ENCODE results near the gene IRF4.
A peak's percentile ranks its signal among the peaks of the same experiment; 100 is the strongest.
"Not testable (repeated sequence)": the region's sequence is repeated elsewhere in the genome, so short reads cannot be mapped to it uniquely, and the experiment has no call there.

IRF4 gene

GRCh38 chr6:422433-423054 lies 31.0 kb downstream of the IRF4 start:
- DNase-seq (ENCODE audit: low spot score) = peak; percentile 94

DNA sequence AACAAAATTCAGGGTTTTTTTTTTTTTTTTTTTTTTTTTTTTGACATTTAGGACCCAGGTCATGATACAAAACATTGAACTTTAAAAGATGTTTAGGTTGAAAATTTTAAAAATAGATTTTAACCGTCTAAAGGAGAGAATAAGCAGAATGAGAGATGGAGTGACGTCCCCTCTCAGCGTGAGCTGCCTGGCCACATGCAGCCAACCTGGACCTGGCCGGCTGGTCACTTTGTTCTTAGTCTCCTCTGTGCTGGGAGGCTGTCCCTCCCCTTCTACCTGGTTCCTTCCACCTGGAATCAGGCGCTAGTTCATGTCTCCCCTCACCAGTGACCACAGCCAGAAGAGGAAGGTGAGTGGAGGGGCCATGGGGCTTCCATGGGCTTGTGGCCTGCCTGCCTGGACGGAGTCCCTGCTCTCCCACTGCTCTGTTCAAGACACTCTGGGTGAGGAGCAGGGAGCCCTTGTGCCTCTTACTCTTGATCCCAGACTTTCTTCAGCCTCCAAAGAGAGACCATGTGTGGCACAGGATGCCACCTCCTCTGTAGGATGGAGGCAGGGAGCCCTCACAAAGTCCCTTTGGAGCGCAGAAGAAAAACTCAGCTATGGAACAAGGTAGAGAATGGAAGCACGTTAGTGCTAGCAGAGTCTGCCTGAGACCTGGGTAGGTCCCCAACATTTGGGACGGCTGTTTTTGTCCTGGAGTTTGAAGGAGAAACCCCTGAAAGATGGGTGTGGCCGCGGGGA lies 31.7 kb downstream of the IRF4 start:
- DNase-seq (ENCODE audit: low spot score) = no peak

- no peak for DNase-seq (ENCODE audit: low spot score)
These were observed 32.3 kb downstream of the IRF4 start for GRCh38 chr6:423799-424345.

- no peak for DNase-seq (ENCODE audit: low spot score)
These were observed 33.3 kb downstream of the IRF4 start for GRCh38 chr6:424741-425417.

DNA sequence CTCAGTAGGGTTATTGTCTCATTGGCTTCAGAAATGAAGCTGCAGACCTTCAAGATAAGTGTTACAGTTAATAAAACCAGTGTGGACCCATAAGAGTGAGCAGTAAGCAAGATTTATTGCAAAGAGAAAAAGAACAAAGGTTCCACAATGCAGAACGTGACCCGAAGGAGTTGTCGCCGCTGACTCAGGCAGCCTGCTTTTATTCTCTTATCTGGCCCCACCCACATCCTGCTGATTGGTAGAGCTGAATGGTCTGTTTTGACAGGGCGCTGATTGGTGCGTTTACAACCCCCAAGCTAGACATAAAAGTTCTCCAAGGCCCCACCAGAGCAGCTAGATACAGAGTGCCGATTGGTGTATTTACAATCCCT lies 33.9 kb downstream of the IRF4 start:
- not testable (repeated sequence) for DNase-seq (ENCODE audit: low spot score)

DNA sequence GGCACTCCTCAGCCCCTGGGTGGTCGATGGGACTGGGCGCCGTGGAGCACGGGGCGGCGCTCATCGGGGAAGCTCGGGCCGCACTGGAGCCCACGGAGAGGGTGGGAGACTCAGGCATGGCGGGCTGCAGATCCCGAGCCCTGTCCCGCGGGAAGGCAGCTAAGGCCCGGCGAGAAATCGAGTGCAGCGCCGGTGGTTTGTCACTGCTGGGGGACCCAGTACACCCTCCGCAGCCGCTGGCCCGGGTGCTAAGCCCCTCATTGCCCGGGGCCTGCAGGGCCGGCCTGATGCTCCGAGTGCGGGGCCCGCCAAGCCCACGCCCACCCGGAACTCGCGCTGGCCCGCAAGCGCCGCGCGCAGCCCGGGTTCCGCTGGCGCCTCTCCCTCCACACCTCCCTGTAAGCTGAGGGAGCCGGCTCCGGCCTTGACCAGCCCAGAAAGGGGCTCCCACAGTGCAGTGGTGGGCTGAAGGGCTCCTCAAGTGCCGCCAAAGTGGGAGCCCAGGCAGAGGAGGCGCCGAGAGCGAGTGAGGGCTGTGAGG lies 34.7 kb downstream of the IRF4 start:
- DNase-seq (ENCODE audit: low spot score) = not testable (repeated sequence)

- DNase-seq (ENCODE audit: low spot score) = no peak
These were observed 36.6 kb downstream of the IRF4 start for GRCh38 chr6:428047-428603.

GRCh38 chr6:429515-430121 lies 38.1 kb downstream of the IRF4 start:
- no peak for DNase-seq (ENCODE audit: low spot score)

GRCh38 chr6:431504-431903 lies 40.0 kb downstream of the IRF4 start:
- DNase-seq (ENCODE audit: low spot score) = no peak

- DNase-seq (ENCODE audit: low spot score) = no peak
These were observed 40.4 kb downstream of the IRF4 start for GRCh38 chr6:431986-432385.

DNA sequence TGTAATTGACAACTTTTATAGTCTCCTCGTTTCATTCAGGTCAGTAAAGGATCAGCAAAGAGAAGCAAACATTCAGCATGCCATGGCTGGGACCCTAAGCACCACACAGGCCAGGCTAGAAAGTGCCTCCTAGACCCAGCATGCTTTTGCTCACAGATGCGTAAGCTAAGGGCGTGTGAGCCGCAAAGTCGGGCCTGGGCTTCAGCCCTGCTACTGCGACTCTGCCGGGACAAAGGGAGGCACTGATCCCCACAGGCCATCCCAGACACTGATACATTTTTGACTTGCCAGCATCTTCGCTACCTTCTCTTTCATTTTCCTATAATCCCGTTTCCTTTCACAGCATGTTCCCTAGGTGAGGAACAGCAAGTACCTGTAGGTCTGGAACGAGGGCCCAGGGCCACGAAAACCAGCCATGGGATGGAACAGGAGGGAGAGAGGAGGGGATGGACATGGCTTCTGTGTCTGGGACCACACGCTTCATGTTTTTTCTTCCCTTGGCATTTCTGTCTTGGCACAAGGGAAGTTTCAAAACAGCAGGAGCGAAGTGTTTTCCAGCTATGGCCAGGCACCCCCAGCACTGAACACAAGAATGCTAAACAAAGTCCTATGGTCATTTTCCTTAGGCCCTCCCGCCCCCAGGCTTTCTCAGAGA lies 42.6 kb downstream of the IRF4 start:
- DNase-seq (ENCODE audit: low spot score) = no peak

DNA sequence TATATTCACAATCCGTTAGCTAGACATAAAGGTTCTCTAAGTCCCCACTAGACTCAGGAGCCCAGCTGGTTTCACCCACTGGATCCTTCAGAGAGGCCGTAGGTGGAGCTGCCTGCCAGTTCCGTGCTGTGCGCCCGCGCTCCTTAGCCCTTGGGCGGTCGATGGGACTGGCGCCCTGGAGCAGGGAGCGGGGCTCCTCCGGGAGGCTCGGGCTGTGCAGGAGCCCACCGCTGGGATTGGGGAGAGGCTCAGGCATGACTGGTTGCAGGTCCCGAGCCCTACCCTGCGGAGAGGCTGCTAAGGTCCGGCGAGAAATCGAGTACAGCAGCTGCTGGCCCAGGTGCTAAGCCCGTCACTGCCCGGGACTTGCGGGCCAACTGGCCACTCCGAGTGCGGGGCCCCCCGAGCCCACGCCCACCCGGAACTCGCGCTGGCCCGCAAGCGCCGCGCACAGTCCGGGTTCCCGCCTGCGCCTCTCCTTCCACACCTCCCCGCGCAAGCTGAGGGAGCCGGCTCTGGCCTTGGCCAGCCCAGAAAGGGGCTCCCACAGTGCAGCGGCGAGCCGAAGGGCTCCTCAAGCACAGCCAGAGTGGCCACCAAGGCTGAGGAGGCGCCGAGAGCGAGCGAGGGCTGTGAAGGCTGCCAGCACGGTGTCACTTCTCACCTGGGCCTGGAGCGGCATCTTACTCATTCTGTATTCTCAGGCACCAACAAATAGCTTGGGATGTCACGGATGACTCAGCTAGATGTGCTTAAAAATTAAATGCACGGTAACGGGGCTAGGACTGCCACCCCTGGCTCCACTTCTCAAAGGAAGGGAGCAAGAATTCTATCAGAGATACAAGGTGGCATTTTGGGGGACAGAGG lies 44.1 kb downstream of the IRF4 start:
- DNase-seq (ENCODE audit: low spot score) = no peak

- DNase-seq (ENCODE audit: low spot score) = no peak
These were observed 44.9 kb downstream of the IRF4 start for GRCh38 chr6:436308-437036.

GRCh38 chr6:437037-437392 lies 45.5 kb downstream of the IRF4 start:
- DNase-seq (ENCODE audit: low spot score) = no peak

DNA sequence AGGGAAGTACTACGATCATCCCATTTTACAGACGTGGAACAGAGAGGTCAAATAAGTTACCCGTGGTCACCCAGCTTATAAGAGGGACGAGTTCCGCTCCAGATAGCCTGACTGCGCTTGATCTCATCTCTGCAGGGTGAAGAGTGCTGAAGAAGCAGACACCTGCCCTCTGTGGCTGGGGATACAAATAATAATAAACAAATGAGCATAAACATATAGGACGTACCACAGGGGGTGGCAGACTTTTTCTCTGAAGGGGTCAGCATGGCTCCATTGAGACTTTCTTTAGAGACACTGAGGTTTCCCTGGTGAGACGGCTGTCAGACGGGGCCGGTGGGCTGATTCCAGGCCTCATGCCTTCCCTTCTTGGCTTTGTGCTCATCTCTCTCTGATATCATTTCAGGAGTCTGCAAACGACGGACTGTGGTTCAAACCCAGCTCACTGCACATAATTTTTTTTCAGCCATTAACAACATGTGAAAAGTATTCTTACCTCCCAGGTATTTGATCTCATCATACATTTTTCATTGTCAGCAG lies 47.1 kb downstream of the IRF4 start:
- DNase-seq (ENCODE audit: low spot score) = no peak

GRCh38 chr6:439641-440167 lies 48.2 kb downstream of the IRF4 start:
- DNase-seq (ENCODE audit: low spot score) = no peak

GRCh38 chr6:441126-441920 lies 49.8 kb downstream of the IRF4 start:
- DNase-seq (ENCODE audit: low spot score) = no peak

GRCh38 chr6:443621-444159 lies 52.1 kb downstream of the IRF4 start:
- no peak for DNase-seq (ENCODE audit: low spot score)
